Femur (tissue), 1 donor: ENCODE measurements around the gene KIF2C.
"Not testable (repeated sequence)": the region's sequence is repeated elsewhere in the genome, so short reads cannot be mapped to it uniquely, and the experiment has no call there.

Experiments used
- DNase-seq: peaks from one replicate; pipeline ENCODE4 v3.0.0-alpha.2; 2017

The KIF2C gene

GRCh38 chr1:44739307-44740178, at the start of gene KIF2C:
TSS of gene KIF2C (plus strand) at chr1:44739837. CDS start at chr1:44739933, 96 bp downstream.
- peak; percentile 98 for DNase-seq

- DNase-seq, result no peak
Measured at GRCh38 chr1:44693159-44693558, 46.5 kb upstream of the KIF2C start.

- no peak for DNase-seq
Measured at GRCh38 chr1:44693900-44694299, 45.7 kb upstream of the KIF2C start.

- no peak for DNase-seq
Measured at GRCh38 chr1:44694863-44695478, 44.7 kb upstream of the KIF2C start.

- no peak for DNase-seq
Measured at GRCh38 chr1:44695671-44696070, 44.0 kb upstream of the KIF2C start.

GRCh38 chr1:44696101-44696500, 43.5 kb upstream of the KIF2C start:
- no peak for DNase-seq

- no peak for DNase-seq
Measured at GRCh38 chr1:44696789-44697345, 42.8 kb upstream of the KIF2C start.

GRCh38 chr1:44698138-44698537, 41.5 kb upstream of the KIF2C start:
- no peak for DNase-seq

GRCh38 chr1:44699375-44699774, 40.3 kb upstream of the KIF2C start:
- DNase-seq, result not testable (repeated sequence)

- DNase-seq, result no peak
Measured at GRCh38 chr1:44700573-44700972, 39.1 kb upstream of the KIF2C start.

- DNase-seq, result no peak
Measured at GRCh38 chr1:44701141-44701573, 38.5 kb upstream of the KIF2C start.

GRCh38 chr1:44705470-44705869, 34.2 kb upstream of the KIF2C start:
- no peak for DNase-seq

GRCh38 chr1:44705938-44706337, 33.7 kb upstream of the KIF2C start:
- no peak for DNase-seq

- DNase-seq, result no peak
Measured at GRCh38 chr1:44707112-44707881, 32.3 kb upstream of the KIF2C start.

GRCh38 chr1:44707959-44708831, 31.4 kb upstream of the KIF2C start:
- no peak for DNase-seq

GRCh38 chr1:44713321-44713781, 26.3 kb upstream of the KIF2C start:
- no peak for DNase-seq

GRCh38 chr1:44714532-44714931, 25.1 kb upstream of the KIF2C start:
- no peak for DNase-seq

GRCh38 chr1:44714944-44715571, 24.6 kb upstream of the KIF2C start:
- peak; percentile 74 for DNase-seq

- no peak for DNase-seq
Measured at GRCh38 chr1:44717156-44717555, 22.5 kb upstream of the KIF2C start.

- no peak for DNase-seq
Measured at GRCh38 chr1:44717653-44718052, 22.0 kb upstream of the KIF2C start.

- no peak for DNase-seq
Measured at GRCh38 chr1:44718091-44718490, 21.5 kb upstream of the KIF2C start.

- no peak for DNase-seq
Measured at GRCh38 chr1:44719318-44719717, 20.3 kb upstream of the KIF2C start.
